Measurements from ENCODE around the gene ZNF610. TPM values are rescaled to one million over a fixed set of nuclear protein-coding genes. Genes with fewer than 3 reads are reported as not detected.
A peak's percentile ranks its signal among the peaks of the same experiment; 100 is the strongest.

Gene ZNF610
- total and polyA plus RNA-seq, 2 of the 13 experiments (the other 11 are each of a cell fraction or from before 2014, with no cell fraction given): 0.32 to 0.69 TPM

- TF ChIP-seq FOXO1 (CRISPR knock-in tag; IDR thresholded peaks at IDR 0.05) (no peak), KAT7 (CRISPR knock-in tag; IDR thresholded peaks at IDR 0.05; ENCODE audit: borderline replicate concordance) (0 out of 2 replicates have a peak, but pooled peaks have one; percentile 34), PHF21A (CRISPR knock-in tag; IDR thresholded peaks at IDR 0.05) (no peak)
Observed at GRCh38 chr19:52296773-52297600, 39.1 kb upstream of the ZNF610 start, which contains the start of gene ZNF480 (continued).

GRCh38 chr19:52297601-52298364 is 38.3 kb upstream of the ZNF610 start:
- no TSS peak for BruUV-seq (replicated peaks)
- Histone ChIP-seq H3K9me3 (ENCODE audit: low read length) (no peaks in the 10 kb centered on the region), H3K9ac (ENCODE audit: insufficient read depth, low read depth, low read length) (peak overlapping the region; percentile 97), H3K4me2 (ENCODE audit: low read depth, low read length) (peak overlapping the region; percentile 81), H3K27ac (ENCODE audit: extremely low read length, insufficient read depth, low read length) (peak overlapping the region; percentile 89), H3K4me1 (ENCODE audit: insufficient read depth, low read length) (peaks cover 9% of the 10 kb centered on the region), H3K27me3 (ENCODE audit: control insufficient read depth in 1 of 2, insufficient read depth in 2 of 2, low read length in 2 of 2) (no peaks in the 10 kb centered on the region; a peak in 1 of 5 replicates), H3K79me2 (ENCODE audit: insufficient read depth, low read length) (peaks cover 14% of the 10 kb centered on the region), H3K36me3 (replicated peaks in 1 of 2; ENCODE audit: control insufficient read depth in 1 of 2, insufficient read depth in 2 of 2, low read length in 2 of 2) (peaks cover 7 to 30% of the 10 kb centered on the region in 2 experiments), H3K4me3 (replicated peaks in 1 of 3; ENCODE audit: insufficient read depth in 1 of 3, low read depth in 2 of 3, low read length in 3 of 3) (peak overlapping the region; percentile 97 to 99 (median 99)), H4K20me1 (ENCODE audit: insufficient read depth, low read length) (no peaks in the 10 kb centered on the region), H2AFZ (ENCODE audit: low read length) (no peak overlapping the region)
- DNase-seq (ENCODE audit: low spot score) (no peak), ATAC-seq (peak; percentile 58), FAIRE-seq (no peak)
- ChIA-PET POLR2A (no interaction called here), CTCF (ENCODE audit: low intra/inter-chr PET ratio, low total read pairs) (no interaction called here)
- in situ Hi-C loops (cut with HindIII; ENCODE audit: extremely low pct_ligation_motif_present, low pct_unique_long_range_greater_than_20kb): no loop called here
- WGBS (ENCODE audit: low lambda C conversion rate): 12% methylated on average over 18 of the region's 18 CpGs
- intact Hi-C loops (cut with micrococcal nuclease; ENCODE audit: unreplicated experiment): loop anchor here (10.0 kb wide), 1 partner anchor 1733 kb away; the partner anchor contains the start of gene LRRC4B
- TF ChIP-seq THAP7 (CRISPR knock-in tag; IDR thresholded peaks at IDR 0.05) (no peak), KDM2A (CRISPR knock-in tag; IDR thresholded peaks at IDR 0.05; ENCODE audit: borderline replicate concordance, low read depth) (no peak), SYNCRIP (IDR thresholded peaks at IDR 0.05; ENCODE audit: insufficient read depth, low read depth, low read length) (no peak), GFI1 (CRISPR knock-in tag; IDR thresholded peaks at IDR 0.05; ENCODE audit: borderline replicate concordance) (no peak), ZNF12 (CRISPR knock-in tag; IDR thresholded peaks at IDR 0.05) (0 out of 2 replicates have a peak, but pooled peaks have one; percentile 3), HDAC1 (CRISPR knock-in tag; IDR thresholded peaks at IDR 0.05) (0 out of 2 replicates have a peak, but pooled peaks have one; percentile 17), SP140L (CRISPR knock-in tag; IDR thresholded peaks at IDR 0.05; ENCODE audit: borderline replicate concordance) (no peak), ZNF687 (CRISPR knock-in tag; IDR thresholded peaks at IDR 0.05) (peak; percentile 44; the same call in 1 of the 2 replicates), NFKB2 (CRISPR knock-in tag; IDR thresholded peaks at IDR 0.05; ENCODE audit: borderline replicate concordance) (no peak; the same call in 1 of the 2 replicates), SKI (IDR thresholded peaks at IDR 0.05; ENCODE audit: partially characterized antibody) (no peak), ZBTB1 (CRISPR knock-in tag; IDR thresholded peaks at IDR 0.05; ENCODE audit: borderline replicate concordance) (no peak), FOXK2 (IDR thresholded peaks at IDR 0.05) (no peak), ZNF282 (IDR thresholded peaks at IDR 0.05; ENCODE audit: partially characterized antibody) (no peak), ZNF850 (CRISPR knock-in tag; conservative IDR thresholded peaks at IDR 0.05) (no peak)

Data from HepG2 (cell line).